K562 (cell line): Measurements from ENCODE around the gene GULP1. TPM values are rescaled to one million over a fixed set of nuclear protein-coding genes. Genes with fewer than 3 reads are reported as not detected.

ENCODE experiments used
- ATAC-seq: fragments of 200-7000 bp; cut with Tn5 transposase; 3 replicates; pipeline ENCODE4 v1.9.1; 2020; ENCODE audit warnings: moderate library complexity
- BruUV-seq: library from RNA; stranded (reverse); fragments of 400-500 nt; replicated peaks from 2 replicates; lab custom pipeline; 2021; lab: Mats Ljungman, UMichigan
- CTCF ChIA-PET: fragments of 300-600 bp; formaldehyde crosslinking; extraction: SDS; loops from one replicate; lab custom pipeline; 2021; ENCODE audit warnings: low intra/inter-chr PET ratio; lab: Yijun Ruan, JAX
- POLR2A ChIA-PET: fragments of 300-600, 350-650 bp; sonication (Branson Sonifier 250); formaldehyde crosslinking; extraction: SDS; loops from one replicate; lab custom pipeline; 2021; ENCODE audit warnings: antibody characterized with exemption, inconsistent platforms; lab: Yijun Ruan, JAX
- DNase-seq, 4 experiments: peaks; one replicate each; pipeline versions ENCODE4 v3.0.0 to v3.0.0-alpha.2; 2011 to 2018; ENCODE audit warnings: low spot score in 3 of 4, mixed read lengths in 3 of 4; ENCODE audit errors: extremely low read depth in 1 of 4
- FAIRE-seq: peaks from 2 replicates; lab custom pipeline; 2011; peaks lifted over from hg19 to GRCh38; lab: Jason Lieb, UNC
- H2AFZ ChIP-seq: 2 replicates; pipeline ENCODE4 v1.6.0; 2011; ENCODE audit warnings: low read depth, low read length, control low read depth, inconsistent platforms
- H3K27ac ChIP-seq: fragments of 200-600 bp; 3 replicates; pipeline ENCODE4 v1.8.0; 2011; ENCODE audit warnings: low read depth, mild to moderate bottlenecking, control low read depth, inconsistent platforms, low read length, moderate library complexity, mixed read lengths; ENCODE audit errors: extremely low read depth
- H3K27me3 ChIP-seq, 2 experiments: fragments of 300-600 bp in 1 of 2; 2 replicates in 1 of 2; 3 replicates in 1 of 2; pipeline versions ENCODE4 v1.6.0 to v1.8.0; 2011; ENCODE audit warnings: inconsistent platforms in 2 of 2, low read length in 2 of 2, mild to moderate bottlenecking in 1 of 2, mixed read lengths in 1 of 2, moderate library complexity in 1 of 2; ENCODE audit not compliant: control insufficient read depth in 2 of 2, insufficient read depth in 2 of 2
- H3K36me3 ChIP-seq: fragments of 300-600 bp; 3 replicates; pipeline ENCODE4 v1.8.0; 2011; ENCODE audit warnings: mild to moderate bottlenecking, low read length, inconsistent platforms; ENCODE audit not compliant: control insufficient read depth, insufficient read depth
- H3K4me1 ChIP-seq, 2 experiments: fragments of 200-600 bp in 1 of 2; replicated peaks in 1 of 2; 2 replicates in 1 of 2; 3 replicates in 1 of 2; pipeline versions ENCODE4 v1.5.1 to v1.8.0; 2011; ENCODE audit warnings: inconsistent platforms in 2 of 2, low read length in 2 of 2, mild to moderate bottlenecking in 1 of 2, mixed read lengths in 1 of 2, moderate library complexity in 1 of 2; ENCODE audit not compliant: control insufficient read depth in 2 of 2, insufficient read depth in 2 of 2
- H3K4me2 ChIP-seq: 2 replicates; pipeline ENCODE4 v1.6.1; 2011; ENCODE audit warnings: low read length, control low read depth, inconsistent platforms, mixed read lengths; ENCODE audit not compliant: insufficient read depth
- H3K4me3 ChIP-seq: fragments of 200-600 bp; sonication (generic), shearing (Covaris generic); 2 replicates; pipeline ENCODE4 v1.5.1; 2016; ENCODE audit warnings: control low read depth, inconsistent platforms
- H3K79me2 ChIP-seq: fragments of 200-600 bp; 3 replicates; pipeline ENCODE4 v1.8.0; 2011; ENCODE audit warnings: low read length, inconsistent platforms; ENCODE audit not compliant: control insufficient read depth, insufficient read depth
- H3K9ac ChIP-seq, 2 experiments: 2 replicates each; pipeline versions ENCODE4 v1.6.0 to v1.6.1; 2011; ENCODE audit warnings: low read depth in 2 of 2, low read length in 2 of 2, control low read depth in 1 of 2, inconsistent platforms in 1 of 2, mild to moderate bottlenecking in 1 of 2, mixed read lengths in 1 of 2; ENCODE audit not compliant: insufficient read depth in 1 of 2
- H3K9me1 ChIP-seq: one replicate; pipeline ENCODE4 v1.6.0; 2011; ENCODE audit warnings: inconsistent platforms, mild to moderate bottlenecking, low read length, moderate library complexity; ENCODE audit not compliant: control insufficient read depth, insufficient read depth
- H3K9me3 ChIP-seq: replicated peaks from 2 replicates; pipeline ENCODE4 v1.5.1; 2011; ENCODE audit warnings: low read depth, low read length, inconsistent platforms; ENCODE audit not compliant: control insufficient read depth, insufficient read depth
- H4K20me1 ChIP-seq: replicated peaks from 2 replicates; pipeline ENCODE4 v1.6.1; 2011; ENCODE audit warnings: low read length, inconsistent platforms, mixed read lengths; ENCODE audit not compliant: control insufficient read depth, insufficient read depth
- HBP1 ChIP-seq: fragments of 450-650 bp; formaldehyde crosslinking; IDR thresholded peaks from 2 replicates; pipeline ENCODE4 v1.4.0; 2022; ENCODE audit warnings: missing genetic modification characterization
- KDM5B ChIP-seq: fragments of 200-600 bp; sonication (generic); IDR thresholded peaks from 2 replicates; pipeline ENCODE4 v1.6.1; 2012; ENCODE audit warnings: low read depth, mild to moderate bottlenecking, moderate library complexity, low read length, control low read depth, inconsistent platforms; ENCODE audit not compliant: insufficient replicate concordance
- RBM15 ChIP-seq: fragments of 200-400 bp; formaldehyde crosslinking; IDR thresholded peaks from 2 replicates; pipeline ENCODE4 v1.6.1; 2018; ENCODE audit warnings: mild to moderate bottlenecking, low read length, moderate library complexity; ENCODE audit not compliant: insufficient read depth
- WGBS: fragments of 100-300 bp; shearing (Covaris generic); methylation state at CpG from one replicate; pipeline ENCODE4 v1.1.6; 2016; ENCODE audit warnings: low coverage, mixed read lengths; ENCODE audit not compliant: insufficient coverage; ENCODE audit errors: missing lambda C conversion rate; 5-methylcytosine and 5-hydroxymethylcytosine counted together
- in situ Hi-C: fragments of 300-500 bp; cut with MboI; formaldehyde crosslinking; loops from 4 replicates; pipeline ENCODE4 v1.15.0; 2018; ENCODE audit warnings: inconsistent platforms, mixed read lengths
- intact Hi-C: fragments of 100-400 bp; cut with micrococcal nuclease; formaldehyde crosslinking; loops from 2 replicates; pipeline ENCODE4 v1.14.2; 2022
- polyA plus RNA-seq, 8 experiments: library from polyadenylated mRNA; depleted of rRNA in 4 of 8; stranded (reverse) in 5 of 8; unstranded in 3 of 8; fragments of >200 nt; fragmentation: Nextera tagmentation in 2 of 8; fragmentation: Illumina TruSeq in 1 of 8; extraction: Ambion mirVana in 2 of 8; extraction: Trizol in 1 of 8; gene quantifications; 2 replicates each; pipeline versions ENCODE4 v1.2.1 to v1.2.3, GENCODE V29; 2011 to 2014; ENCODE audit warnings: inconsistent platforms in 1 of 8, missing spikeins in 1 of 8
- total RNA-seq, 7 experiments: library from RNA; depleted of rRNA in 6 of 7; stranded (reverse); fragments of >200 nt in 6 of 7; fragmentation: Illumina TruSeq in 2 of 7; extraction: Trizol in 2 of 7; gene quantifications; 2 replicates each; pipeline versions ENCODE4 v1.2.1 to v1.2.3, GENCODE V29; 2011 to 2021; ENCODE audit warnings: low replicate concordance in 1 of 7
- TF ChIP-seq, protein P1 (sequence below): sonication (generic); formaldehyde crosslinking; IDR thresholded peaks from 2 replicates; pipeline ENCODE4 v1.8.1; 2023; ENCODE audit warnings: mild to moderate bottlenecking, missing genetic modification reagents

Gene GULP1
- total and polyA plus RNA-seq, 9 of the 15 experiments (the other 6 are each of a cell fraction or from before 2014, with no cell fraction given): 8.5 to 25.3 (median 19.5) TPM

DNA sequence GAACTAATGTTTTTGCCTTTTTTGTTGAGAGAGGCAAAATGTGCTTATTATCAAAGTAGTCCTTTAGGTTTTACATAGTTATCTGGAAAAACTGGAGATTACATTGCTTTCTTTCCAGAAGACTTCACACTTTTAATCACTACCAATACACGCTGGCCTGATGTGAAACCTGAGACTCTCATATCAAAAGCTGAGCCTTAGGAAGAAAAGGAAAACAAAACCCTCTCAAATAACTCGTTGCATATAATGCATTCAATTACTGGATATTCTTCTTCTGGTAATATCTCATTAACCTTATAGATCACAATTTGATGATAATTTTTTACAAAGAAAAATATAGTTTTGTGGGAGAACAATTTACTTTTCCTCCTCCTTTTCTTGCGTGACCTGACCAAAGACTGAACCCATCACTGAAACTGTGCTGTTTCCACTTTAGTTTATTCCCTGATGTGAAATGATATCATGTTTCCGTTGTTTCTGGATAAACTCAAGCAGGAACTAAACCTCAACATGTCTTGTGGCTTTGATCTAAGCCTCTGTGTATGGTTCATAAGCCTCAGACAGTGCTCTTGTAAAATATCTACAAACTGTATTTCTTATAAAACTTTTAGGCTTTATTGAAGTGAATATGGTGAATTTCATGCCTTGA lies 332.4 kb downstream of the GULP1 start:
- ChIA-PET CTCF (no interaction called here), POLR2A (no interaction called here)
- no peaks in the 10 kb centered on the region for H3K9me3 ChIP-seq
- TF ChIP-seq HBP1 (CRISPR knock-in tag) (no peak), KDM5B (no peak)
- 0% methylated on average over 4 of the region's 4 CpGs for WGBS
- H3K36me3 ChIP-seq: no peaks in the 10 kb centered on the region
- no peak overlapping the region for H3K9ac ChIP-seq
- no peak for ATAC-seq
- H3K79me2 ChIP-seq: no peaks in the 10 kb centered on the region
- in situ Hi-C loops (no loop called here), intact Hi-C loops (no loop called here)
- no peak for DNase-seq
- no peak for FAIRE-seq
- no peak overlapping the region for H3K4me3 ChIP-seq
- no peaks in the 10 kb centered on the region for H3K27me3 ChIP-seq
- H3K4me2 ChIP-seq: no peak overlapping the region
- no TSS peak for BruUV-seq
- H3K27ac ChIP-seq: no peak overlapping the region
- no peak overlapping the region for H2AFZ ChIP-seq
- no peaks in the 10 kb centered on the region for H3K4me1 ChIP-seq
- H4K20me1 ChIP-seq: no peaks in the 10 kb centered on the region
- H3K9me1 ChIP-seq: no peaks in the 10 kb centered on the region

- no peaks in the 10 kb centered on the region for H3K4me1 ChIP-seq
- CTCF ChIA-PET: no interaction called here
- H3K27me3 ChIP-seq: no peaks in the 10 kb centered on the region
- WGBS: 10% methylated on average over 3 of the region's 3 CpGs
- TF ChIP-seq, protein P1, sequence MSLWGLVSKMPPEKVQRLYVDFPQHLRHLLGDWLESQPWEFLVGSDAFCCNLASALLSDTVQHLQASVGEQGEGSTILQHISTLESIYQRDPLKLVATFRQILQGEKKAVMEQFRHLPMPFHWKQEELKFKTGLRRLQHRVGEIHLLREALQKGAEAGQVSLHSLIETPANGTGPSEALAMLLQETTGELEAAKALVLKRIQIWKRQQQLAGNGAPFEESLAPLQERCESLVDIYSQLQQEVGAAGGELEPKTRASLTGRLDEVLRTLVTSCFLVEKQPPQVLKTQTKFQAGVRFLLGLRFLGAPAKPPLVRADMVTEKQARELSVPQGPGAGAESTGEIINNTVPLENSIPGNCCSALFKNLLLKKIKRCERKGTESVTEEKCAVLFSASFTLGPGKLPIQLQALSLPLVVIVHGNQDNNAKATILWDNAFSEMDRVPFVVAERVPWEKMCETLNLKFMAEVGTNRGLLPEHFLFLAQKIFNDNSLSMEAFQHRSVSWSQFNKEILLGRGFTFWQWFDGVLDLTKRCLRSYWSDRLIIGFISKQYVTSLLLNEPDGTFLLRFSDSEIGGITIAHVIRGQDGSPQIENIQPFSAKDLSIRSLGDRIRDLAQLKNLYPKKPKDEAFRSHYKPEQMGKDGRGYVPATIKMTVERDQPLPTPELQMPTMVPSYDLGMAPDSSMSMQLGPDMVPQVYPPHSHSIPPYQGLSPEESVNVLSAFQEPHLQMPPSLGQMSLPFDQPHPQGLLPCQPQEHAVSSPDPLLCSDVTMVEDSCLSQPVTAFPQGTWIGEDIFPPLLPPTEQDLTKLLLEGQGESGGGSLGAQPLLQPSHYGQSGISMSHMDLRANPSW: no peak
- no peak for TF ChIP-seq RBM15
- H3K4me2 ChIP-seq: no peak overlapping the region
- no peaks in the 10 kb centered on the region for H3K79me2 ChIP-seq
- H3K27ac ChIP-seq: no peak overlapping the region
- intact Hi-C loops: no loop called here
- BruUV-seq: no TSS peak
- H3K9me3 ChIP-seq: no peaks in the 10 kb centered on the region
- in situ Hi-C loops: no loop called here
- FAIRE-seq (no peak), ATAC-seq (no peak), DNase-seq (no peak)
- no peaks in the 10 kb centered on the region for H4K20me1 ChIP-seq
- no peak overlapping the region for H3K9ac ChIP-seq
- H3K9me1 ChIP-seq: no peaks in the 10 kb centered on the region
- H3K36me3 ChIP-seq: no peaks in the 10 kb centered on the region
- H3K4me3 ChIP-seq: no peak overlapping the region
- POLR2A ChIA-PET: no interaction called here
- no peak overlapping the region for H2AFZ ChIP-seq
Measured at GRCh38 chr2:188627471-188627870, 335.8 kb downstream of the GULP1 start.
